Body of pancreas (tissue), 4 donors: Measurements from ENCODE around the gene BZW2. TPM values are rescaled to one million over a fixed set of nuclear protein-coding genes. Genes with fewer than 3 reads are reported as not detected.

Experiments used
- ATAC-seq: fragments of 150-250 bp; one replicate; pipeline ENCODE4 v1.9.1; 2016
- DNase-seq, 4 donors: peaks; one replicate each; pipeline ENCODE4 v3.0.0-alpha.2; 2019
- H3K27ac ChIP-seq, 4 donors: fragments of 200-600 bp; sonication (generic); 1 replicate in 3 of 4; 2 replicates in 1 of 4; pipeline versions ENCODE4 v1.5.1 to v1.6.1; 2016 to 2019; ENCODE audit warnings: mild to moderate bottlenecking in 1 of 4, mixed read lengths in 1 of 4, moderate library complexity in 1 of 4
- H3K27me3 ChIP-seq, 2 donors: fragments of 200-600 bp; sonication (generic); one replicate each; pipeline ENCODE4 v1.6.0; 2016; ENCODE audit warnings: mild to moderate bottlenecking in 1 of 2
- H3K36me3 ChIP-seq, 2 donors: fragments of 200-600 bp; sonication (generic); replicated peaks in 1 of 2; 2 replicates each; pipeline ENCODE4 v1.5.1; 2016; ENCODE audit warnings: low read depth in 2 of 2; ENCODE audit not compliant: insufficient read depth in 1 of 2
- H3K4me1 ChIP-seq: fragments of 200-600 bp; sonication (generic); one replicate; pipeline ENCODE4 v1.6.0; 2016
- H3K4me3 ChIP-seq, 2 donors: fragments of 200-600 bp; sonication (generic); 1 replicate in 1 of 2; 2 replicates in 1 of 2; pipeline ENCODE4 v1.5.1; 2016 to 2019
- H3K9me3 ChIP-seq, 3 donors: fragments of 200-600 bp; sonication (generic); 1 replicate in 2 of 3; 2 replicates in 1 of 3; pipeline ENCODE4 v1.5.1; 2016
- POLR2A ChIP-seq, 3 donors: fragments of 450-650 bp; IDR thresholded peaks; one replicate each; pipeline ENCODE4 v1.6.1; 2016; ENCODE audit warnings: antibody characterized with exemption in 3 of 3, mild to moderate bottlenecking in 2 of 3
- WGBS, 2 donors: methylation state at CpG; one replicate each; pipeline ENCODE4 v1.1.5; 2017; 5-methylcytosine and 5-hydroxymethylcytosine counted together
- intact Hi-C: fragments of 100-400 bp; cut with DNase I; formaldehyde crosslinking; loops from one replicate; pipeline ENCODE4 v1.15.1; 2023
- total RNA-seq, 2 donors: library from RNA; depleted of rRNA; stranded (reverse); fragments of >200 nt; gene quantifications; one replicate each; pipeline ENCODE4 v1.1.0, GENCODE V29; 2016
- TF ChIP-seq, protein P1 (sequence below), 7 experiments: fragments of 450-650 bp in 4 of 7; fragments of 200-600 bp in 3 of 7; sonication (generic) in 3 of 7; IDR thresholded peaks; one replicate each; pipeline ENCODE4 v1.5.1; 2016 to 2019; ENCODE audit warnings: antibody characterized with exemption in 7 of 7

BZW2 gene
- total RNA-seq, 2 donors from 2014 or later, result 27.0 to 41.5 TPM

DNA sequence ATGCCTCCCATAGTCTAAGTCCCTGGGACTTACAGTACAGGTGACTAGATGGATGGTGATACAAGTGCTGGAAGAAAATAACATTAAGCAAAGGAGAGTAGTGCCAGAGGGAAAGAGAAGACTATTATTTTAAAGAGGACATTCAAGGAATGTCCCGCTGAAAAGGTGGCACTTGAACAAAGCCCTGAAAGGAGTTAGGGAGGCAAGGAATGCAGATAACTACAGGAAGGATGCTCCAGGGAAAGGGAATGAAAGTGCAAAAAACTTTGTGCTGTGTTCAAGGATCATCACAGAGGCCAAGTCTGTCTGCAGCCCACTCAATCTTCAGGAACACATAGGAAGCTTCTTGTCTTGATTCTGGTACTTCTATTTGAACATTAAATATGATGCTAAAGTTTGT lies 15.3 kb upstream of the BZW2 start:
- 90 to 97% methylated on average over 1 of the region's 1 CpG for WGBS, 2 donors
- Histone ChIP-seq H3K27me3 (no peaks in the 10 kb centered on the region), H3K9me3 (no peaks in the 10 kb centered on the region), H3K4me1 (no peaks in the 10 kb centered on the region), H3K36me3 (no peaks in the 10 kb centered on the region), H3K27ac (no peak overlapping the region), H3K4me3 (no peak overlapping the region)
- DNase-seq (no peak), ATAC-seq (no peak)
- intact Hi-C loops, result no loop called here
- TF ChIP-seq POLR2A (IDR thresholded peaks at IDR 0.05), result no peak
- TF ChIP-seq, protein P1, sequence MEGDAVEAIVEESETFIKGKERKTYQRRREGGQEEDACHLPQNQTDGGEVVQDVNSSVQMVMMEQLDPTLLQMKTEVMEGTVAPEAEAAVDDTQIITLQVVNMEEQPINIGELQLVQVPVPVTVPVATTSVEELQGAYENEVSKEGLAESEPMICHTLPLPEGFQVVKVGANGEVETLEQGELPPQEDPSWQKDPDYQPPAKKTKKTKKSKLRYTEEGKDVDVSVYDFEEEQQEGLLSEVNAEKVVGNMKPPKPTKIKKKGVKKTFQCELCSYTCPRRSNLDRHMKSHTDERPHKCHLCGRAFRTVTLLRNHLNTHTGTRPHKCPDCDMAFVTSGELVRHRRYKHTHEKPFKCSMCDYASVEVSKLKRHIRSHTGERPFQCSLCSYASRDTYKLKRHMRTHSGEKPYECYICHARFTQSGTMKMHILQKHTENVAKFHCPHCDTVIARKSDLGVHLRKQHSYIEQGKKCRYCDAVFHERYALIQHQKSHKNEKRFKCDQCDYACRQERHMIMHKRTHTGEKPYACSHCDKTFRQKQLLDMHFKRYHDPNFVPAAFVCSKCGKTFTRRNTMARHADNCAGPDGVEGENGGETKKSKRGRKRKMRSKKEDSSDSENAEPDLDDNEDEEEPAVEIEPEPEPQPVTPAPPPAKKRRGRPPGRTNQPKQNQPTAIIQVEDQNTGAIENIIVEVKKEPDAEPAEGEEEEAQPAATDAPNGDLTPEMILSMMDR (IDR thresholded peaks at IDR 0.05), result no peak

DNA sequence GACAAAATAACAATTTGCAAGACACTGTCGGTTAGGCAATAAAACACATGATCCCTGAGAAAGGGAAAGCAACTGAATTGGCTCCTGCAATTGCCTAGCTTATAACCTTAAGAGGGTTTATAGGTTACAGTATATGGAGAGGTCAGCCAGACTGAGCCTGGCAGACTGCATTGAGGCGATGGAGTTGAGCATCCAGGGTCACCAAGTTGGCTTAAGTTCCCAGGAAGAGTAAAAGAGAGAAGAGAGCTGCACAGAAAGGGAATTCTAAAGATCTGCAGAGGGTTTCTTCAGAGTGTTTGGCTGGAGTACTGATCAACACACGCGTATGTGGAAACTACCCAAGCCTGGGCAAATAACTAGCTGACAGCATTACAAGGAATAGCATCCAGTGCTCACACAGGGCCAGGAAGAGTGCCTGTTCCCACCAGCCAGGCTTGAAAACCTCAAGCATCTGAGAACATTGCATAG lies 11.7 kb upstream of the BZW2 start:
- WGBS, 2 donors, result 51 to 69% methylated on average over 4 of the region's 4 CpGs
- DNase-seq (no peak), ATAC-seq (peak; percentile 24)
- H3K4me1 ChIP-seq, result peaks cover 4% of the 10 kb centered on the region
- no peaks in the 10 kb centered on the region for H3K36me3 ChIP-seq
- no peaks in the 10 kb centered on the region for H3K9me3 ChIP-seq
- no peak overlapping the region for H3K27ac ChIP-seq
- intact Hi-C loops, result no loop called here
- H3K4me3 ChIP-seq, result no peak overlapping the region
- no peaks in the 10 kb centered on the region for H3K27me3 ChIP-seq
- TF ChIP-seq POLR2A (IDR thresholded peaks at IDR 0.05), result no peak
- TF ChIP-seq, protein P1 (IDR thresholded peaks at IDR 0.05), result no peak

DNA sequence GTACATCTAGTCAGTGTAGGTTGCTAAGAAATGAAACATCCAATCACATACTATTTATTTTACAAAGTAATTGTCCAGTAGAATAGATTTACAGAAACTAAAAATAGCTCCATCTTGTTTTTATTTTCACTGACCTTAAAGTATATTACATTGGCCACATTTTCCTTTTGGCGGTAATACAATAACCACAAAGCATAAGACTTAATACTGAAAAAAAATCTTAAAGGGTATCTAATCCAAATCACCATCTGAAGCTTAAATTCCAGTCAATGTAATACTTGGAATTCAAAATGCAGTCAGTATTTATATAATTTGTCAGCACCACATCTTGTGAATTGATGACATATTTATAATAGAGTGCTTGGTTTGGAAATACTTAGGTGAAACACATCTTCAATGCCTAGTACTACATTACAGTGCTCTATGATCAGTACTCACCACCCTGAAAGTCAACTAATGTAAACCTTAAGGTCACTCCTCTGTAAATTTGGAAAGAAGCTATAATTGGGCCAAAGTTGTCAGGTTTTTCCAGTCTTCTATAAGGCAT lies 9.4 kb upstream of the BZW2 start:
- H3K27ac ChIP-seq, result no peak overlapping the region
- no peak for DNase-seq

DNA sequence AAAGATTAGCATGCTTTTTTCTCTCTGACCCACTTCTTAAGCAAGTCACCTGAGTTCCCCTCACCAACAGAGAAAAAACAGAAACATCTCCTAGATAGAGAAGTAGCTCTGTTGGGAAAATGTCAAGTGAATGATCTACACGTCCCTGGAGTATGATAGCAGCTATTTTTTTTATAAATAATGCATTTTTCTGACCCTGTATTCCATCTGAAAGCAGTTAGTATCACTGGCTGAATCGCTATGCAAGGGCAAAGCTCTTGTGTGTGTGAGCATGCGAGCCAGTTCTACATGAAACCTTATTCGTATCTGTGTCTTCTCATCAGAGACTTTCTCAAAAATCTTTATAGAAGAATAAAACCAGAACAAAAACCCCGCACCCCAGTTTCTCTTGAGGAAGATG lies 8.6 kb upstream of the BZW2 start:
- Histone ChIP-seq H3K27ac (no peak overlapping the region), H3K36me3 (no peaks in the 10 kb centered on the region), H3K4me3 (no peak overlapping the region), H3K27me3 (no peaks in the 10 kb centered on the region), H3K4me1 (peaks cover 9% of the 10 kb centered on the region), H3K9me3 (no peaks in the 10 kb centered on the region)
- intact Hi-C loops, result no loop called here
- DNase-seq, result no peak
- 62 to 68% methylated on average over 5 of the region's 5 CpGs for WGBS, 2 donors
- TF ChIP-seq, protein P1 (IDR thresholded peaks at IDR 0.05), result no peak
- TF ChIP-seq POLR2A (IDR thresholded peaks at IDR 0.05), result no peak
- no peak for ATAC-seq

More for the DNA sequence above, 9.4 kb upstream of the BZW2 start:
- ATAC-seq, result no peak
- no peak for TF ChIP-seq POLR2A (IDR thresholded peaks at IDR 0.05)
- TF ChIP-seq, protein P1 (IDR thresholded peaks at IDR 0.05), result no peak
- Histone ChIP-seq H3K9me3 (no peaks in the 10 kb centered on the region), H3K27me3 (no peaks in the 10 kb centered on the region), H3K4me3 (no peak overlapping the region), H3K36me3 (no peaks in the 10 kb centered on the region), H3K4me1 (peaks cover 4% of the 10 kb centered on the region)
- WGBS, 2 donors, result 73 to 90% methylated on average over 1 of the region's 1 CpG
- intact Hi-C loops, result no loop called here
